CD8-positive, alpha-beta memory T cell (primary cell): ENCODE measurements around the gene ABR. TPM values are rescaled to one million over a fixed set of nuclear protein-coding genes. Genes with fewer than 3 reads are reported as not detected.
A peak's percentile ranks its signal among the peaks of the same experiment; 100 is the strongest.

ENCODE experiments used
- CTCF ChIA-PET: fragments of 350-600 bp; sonication (Branson Sonifier 250); formaldehyde crosslinking; loops from one replicate; lab custom pipeline; 2021; ENCODE audit warnings: antibody characterized with exemption; lab: Charles Lee
- POLR2A ChIA-PET: fragments of 350-600 bp; sonication (Branson Sonifier 250); formaldehyde crosslinking; loops from one replicate; lab custom pipeline; 2021; ENCODE audit warnings: antibody characterized with exemption; lab: Charles Lee
- DNase-seq, 5 donors: peaks; one replicate each; pipeline versions ENCODE4 v3.0.0 to v3.0.0-alpha.2; 2020 to 2022; ENCODE audit warnings: mixed read lengths in 1 of 5
- H3K27ac ChIP-seq: one replicate; pipeline ENCODE4 v1.7.0; 2013; ENCODE audit warnings: low read depth, mild to moderate bottlenecking, low read length, moderate library complexity
- H3K27me3 ChIP-seq: 2 replicates; pipeline ENCODE4 v1.7.0; 2013; ENCODE audit warnings: low read length, mild to moderate bottlenecking; ENCODE audit not compliant: insufficient read depth, poor library complexity, severe bottlenecking
- H3K36me3 ChIP-seq: 2 replicates; pipeline ENCODE4 v1.7.0; 2013; ENCODE audit warnings: mild to moderate bottlenecking, low read length, moderate library complexity; ENCODE audit not compliant: insufficient read depth
- H3K4me1 ChIP-seq: 2 replicates; pipeline ENCODE4 v1.7.0; 2013; ENCODE audit warnings: mild to moderate bottlenecking, low read length, moderate library complexity; ENCODE audit not compliant: insufficient read depth
- H3K4me3 ChIP-seq: 2 replicates; pipeline ENCODE4 v1.7.0; 2013; ENCODE audit warnings: mild to moderate bottlenecking, low read length
- H3K9me3 ChIP-seq: 2 replicates; pipeline ENCODE4 v1.7.0; 2013; ENCODE audit warnings: mild to moderate bottlenecking, low read length
- H3K27ac Mint-ChIP-seq, 8 donors: one replicate each; pipeline ENCODE4 v1.8.0; 2020 to 2021; ENCODE audit warnings: mixed read lengths in 8 of 8, mild to moderate bottlenecking in 6 of 8, inconsistent platforms in 3 of 8, moderate library complexity in 3 of 8
- H3K27me3 Mint-ChIP-seq, 2 donors: one replicate each; pipeline ENCODE4 v1.8.0; 2020 to 2021; ENCODE audit warnings: mixed read lengths in 2 of 2, mild to moderate bottlenecking in 1 of 2, moderate library complexity in 1 of 2
- H3K36me3 Mint-ChIP-seq, 3 donors: one replicate each; pipeline ENCODE4 v1.8.0; 2020 to 2021; ENCODE audit warnings: mixed read lengths in 3 of 3, inconsistent platforms in 1 of 3, mild to moderate bottlenecking in 1 of 3
- H3K4me1 Mint-ChIP-seq, 3 donors: one replicate each; pipeline ENCODE4 v1.8.0; 2020 to 2021; ENCODE audit warnings: mixed read lengths in 3 of 3, inconsistent platforms in 1 of 3, mild to moderate bottlenecking in 1 of 3
- H3K4me3 Mint-ChIP-seq, 7 donors: one replicate each; pipeline ENCODE4 v1.8.0; 2020 to 2021; ENCODE audit warnings: mixed read lengths in 7 of 7, mild to moderate bottlenecking in 6 of 7, moderate library complexity in 4 of 7, inconsistent platforms in 2 of 7
- H3K9me3 Mint-ChIP-seq, 5 donors: one replicate each; pipeline ENCODE4 v1.8.0; 2020 to 2022; ENCODE audit warnings: mixed read lengths in 5 of 5, mild to moderate bottlenecking in 3 of 5, moderate library complexity in 2 of 5, inconsistent platforms in 1 of 5
- polyA plus RNA-seq: library from polyadenylated mRNA; unstranded; fragments of 300-500 nt; fragmentation: Illumina TruSeq; gene quantifications from one replicate; pipeline ENCODE4 v1.2.3, GENCODE V29; 2021
- total RNA-seq, 2 experiments: library from RNA; stranded (reverse); gene quantifications; one replicate each; pipeline ENCODE4 v1.2.3, GENCODE V29; 2021

ABR gene
- total and polyA plus RNA-seq, 3 experiments from 2014 or later = 26.9 to 60.8 (median 60.4) TPM

- Mint-ChIP-seq H3K27me3 (no peaks in the 10 kb centered on the region), H3K4me3 (no peak overlapping the region), H3K27ac (no peak overlapping the region), H3K4me1 (peaks cover 7 to 11% (median 8%) of the 10 kb centered on the region in 3 donors), H3K36me3 (peaks cover 0 to 54% (median 12%) of the 10 kb centered on the region in 3 donors), H3K9me3 (no peaks in the 10 kb centered on the region)
- H3K36me3 ChIP-seq = peaks cover 1% of the 10 kb centered on the region
- no peak overlapping the region for H3K4me3 ChIP-seq
- ChIA-PET POLR2A (no interaction called here), CTCF (interaction anchor here (2.9 kb wide), 1 partner anchor 12 kb away, joined by 9 read pairs; no protein-coding TSS in a partner anchor)
- no peaks in the 10 kb centered on the region for H3K4me1 ChIP-seq
- H3K27me3 ChIP-seq = no peaks in the 10 kb centered on the region
- no peak overlapping the region for H3K27ac ChIP-seq
- no peak for DNase-seq
- no peaks in the 10 kb centered on the region for H3K9me3 ChIP-seq
These were observed 136.1 kb downstream of the ABR start for GRCh38 chr17:1043601-1044251.

DNA sequence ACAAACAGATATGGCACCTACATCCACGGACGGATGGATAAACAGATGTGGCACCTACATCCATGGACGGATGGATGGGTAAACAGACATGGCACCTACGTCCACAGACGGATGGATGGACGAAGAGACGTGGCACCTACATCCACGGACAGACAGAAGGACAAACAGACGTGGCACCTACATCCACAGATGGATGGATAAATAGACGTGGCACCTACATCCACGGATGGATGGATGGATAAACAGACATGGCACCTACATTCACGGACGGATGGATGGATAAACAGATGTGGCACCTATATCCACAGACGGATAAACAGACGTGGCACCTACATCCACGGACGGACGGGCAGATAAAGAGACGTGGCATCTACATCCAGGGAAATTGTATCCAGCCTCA, 137.3 kb downstream of the ABR start:
- Mint-ChIP-seq H3K4me3 (no peak overlapping the region), H3K36me3 (peaks cover 0 to 50% (median 12%) of the 10 kb centered on the region in 3 donors), H3K4me1 (peaks cover 7 to 11% (median 8%) of the 10 kb centered on the region in 3 donors), H3K9me3 (no peaks in the 10 kb centered on the region), H3K27me3 (no peaks in the 10 kb centered on the region), H3K27ac (no peak overlapping the region)
- POLR2A ChIA-PET = no interaction called here
- H3K36me3 ChIP-seq = peaks cover 4% of the 10 kb centered on the region
- CTCF ChIA-PET = no interaction called here
- no peaks in the 10 kb centered on the region for H3K27me3 ChIP-seq
- H3K4me3 ChIP-seq = no peak overlapping the region
- no peak for DNase-seq
- no peaks in the 10 kb centered on the region for H3K4me1 ChIP-seq
- H3K9me3 ChIP-seq = no peaks in the 10 kb centered on the region
- no peak overlapping the region for H3K27ac ChIP-seq

DNA sequence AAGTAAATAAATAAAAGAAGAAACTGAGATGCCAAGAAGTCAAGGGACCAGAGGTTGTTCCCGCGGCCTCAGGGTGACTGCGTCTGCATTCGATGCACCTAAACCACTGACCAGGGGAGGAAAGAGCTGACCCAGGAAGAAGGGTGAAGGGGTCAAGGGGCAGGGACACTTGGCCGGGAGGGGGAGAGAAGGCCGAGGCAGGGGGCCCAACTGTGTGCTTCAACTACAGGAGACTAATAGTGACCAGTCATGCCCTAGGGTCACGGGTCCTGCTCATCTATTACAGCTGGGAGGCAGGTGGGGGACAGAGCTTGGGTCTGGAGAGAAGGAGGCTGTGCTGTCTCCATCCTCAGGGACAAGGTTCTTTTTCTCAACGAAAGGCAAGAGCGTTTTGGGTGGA, 138.0 kb downstream of the ABR start:
- Mint-ChIP-seq H3K4me1 (peaks cover 7 to 11% (median 8%) of the 10 kb centered on the region in 3 donors), H3K9me3 (no peaks in the 10 kb centered on the region), H3K27ac (no peak overlapping the region), H3K27me3 (no peaks in the 10 kb centered on the region), H3K4me3 (no peak overlapping the region), H3K36me3 (peaks cover 0 to 45% (median 12%) of the 10 kb centered on the region in 3 donors)
- Histone ChIP-seq H3K27ac (no peak overlapping the region), H3K4me3 (no peak overlapping the region), H3K36me3 (peaks cover 4% of the 10 kb centered on the region), H3K27me3 (no peaks in the 10 kb centered on the region), H3K4me1 (no peaks in the 10 kb centered on the region), H3K9me3 (no peaks in the 10 kb centered on the region)
- ChIA-PET CTCF (no interaction called here), POLR2A (no interaction called here)
- no peak for DNase-seq

GRCh38 chr17:1040216-1040600, 139.6 kb downstream of the ABR start:
- Histone ChIP-seq H3K9me3 (no peaks in the 10 kb centered on the region), H3K4me3 (no peak overlapping the region), H3K36me3 (peaks cover 4% of the 10 kb centered on the region), H3K27me3 (no peaks in the 10 kb centered on the region), H3K27ac (no peak overlapping the region), H3K4me1 (no peaks in the 10 kb centered on the region)
- no peak for DNase-seq
- Mint-ChIP-seq H3K9me3 (no peaks in the 10 kb centered on the region), H3K27ac (no peak overlapping the region), H3K4me1 (peaks cover 3 to 11% (median 6%) of the 10 kb centered on the region in 3 donors), H3K36me3 (peaks cover 0 to 35% (median 12%) of the 10 kb centered on the region in 3 donors), H3K27me3 (no peaks in the 10 kb centered on the region), H3K4me3 (no peak overlapping the region)
- ChIA-PET POLR2A (no interaction called here), CTCF (no interaction called here)

DNA sequence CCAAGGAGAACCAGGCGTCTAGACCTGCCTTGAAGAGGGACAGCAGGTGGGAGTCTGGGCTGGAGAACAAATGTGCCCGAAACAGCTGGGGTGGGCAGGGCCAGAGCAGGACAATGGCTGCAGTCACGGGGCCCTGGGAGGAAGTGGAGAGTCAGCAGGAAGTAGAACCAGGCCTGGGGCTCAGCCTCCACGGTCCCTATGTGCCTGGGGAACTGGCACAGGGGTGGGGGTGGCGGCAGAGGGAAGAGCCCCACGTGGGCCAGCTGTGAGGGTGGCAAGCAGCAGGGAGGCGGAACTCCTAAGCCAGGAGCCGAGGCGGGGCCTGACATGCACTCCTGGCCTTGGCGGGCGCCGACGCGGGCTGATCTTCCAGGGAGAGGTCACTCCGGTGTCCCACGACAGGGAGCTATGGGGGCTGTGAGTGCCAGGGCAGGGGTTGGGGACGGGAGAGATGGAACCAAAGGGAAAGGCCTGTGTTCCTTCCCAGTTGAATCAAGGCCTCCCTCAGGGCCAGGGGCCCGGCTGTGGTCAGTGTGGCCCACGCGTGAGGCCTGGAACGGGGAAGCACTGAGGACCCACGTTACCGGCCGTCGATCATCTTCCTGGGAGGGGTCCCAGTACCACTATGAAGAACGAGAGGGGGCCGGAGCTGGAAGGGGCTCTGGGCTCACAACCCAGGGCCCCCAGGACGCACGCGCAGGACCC, 140.1 kb downstream of the ABR start:
- H3K4me3 Mint-ChIP-seq = no peak overlapping the region
- peaks cover 0 to 33% (median 8%) of the 10 kb centered on the region in 3 donors for H3K36me3 Mint-ChIP-seq
- no peaks in the 10 kb centered on the region for H3K4me1 ChIP-seq
- H3K27ac Mint-ChIP-seq = no peak overlapping the region
- ChIA-PET CTCF (no interaction called here), POLR2A (no interaction called here)
- H3K27me3 ChIP-seq = no peaks in the 10 kb centered on the region
- H3K36me3 ChIP-seq = peaks cover 4% of the 10 kb centered on the region
- DNase-seq = no peak
- H3K27ac ChIP-seq = no peak overlapping the region
- H3K9me3 ChIP-seq = no peaks in the 10 kb centered on the region
- no peaks in the 10 kb centered on the region for H3K9me3 Mint-ChIP-seq
- no peaks in the 10 kb centered on the region for H3K27me3 Mint-ChIP-seq
- no peak overlapping the region for H3K4me3 ChIP-seq
- peaks cover 0 to 6% (median under 1%) of the 10 kb centered on the region in 3 donors for H3K4me1 Mint-ChIP-seq

- Mint-ChIP-seq H3K27me3 (no peaks in the 10 kb centered on the region), H3K36me3 (peaks cover 0 to 33% (median 8%) of the 10 kb centered on the region in 3 donors), H3K4me3 (no peak overlapping the region), H3K9me3 (no peaks in the 10 kb centered on the region), H3K4me1 (peaks cover 0 to 5% (median 3%) of the 10 kb centered on the region in 3 donors), H3K27ac (peak overlapping the region in 1 of 8 donors; percentile 38)
- Histone ChIP-seq H3K36me3 (peaks cover 4% of the 10 kb centered on the region), H3K9me3 (no peaks in the 10 kb centered on the region), H3K4me1 (no peaks in the 10 kb centered on the region), H3K27ac (no peak overlapping the region), H3K27me3 (no peaks in the 10 kb centered on the region), H3K4me3 (no peak overlapping the region)
- ChIA-PET CTCF (no interaction called here), POLR2A (no interaction called here)
- no peak for DNase-seq
These were observed 140.7 kb downstream of the ABR start for GRCh38 chr17:1039123-1039507.

DNA sequence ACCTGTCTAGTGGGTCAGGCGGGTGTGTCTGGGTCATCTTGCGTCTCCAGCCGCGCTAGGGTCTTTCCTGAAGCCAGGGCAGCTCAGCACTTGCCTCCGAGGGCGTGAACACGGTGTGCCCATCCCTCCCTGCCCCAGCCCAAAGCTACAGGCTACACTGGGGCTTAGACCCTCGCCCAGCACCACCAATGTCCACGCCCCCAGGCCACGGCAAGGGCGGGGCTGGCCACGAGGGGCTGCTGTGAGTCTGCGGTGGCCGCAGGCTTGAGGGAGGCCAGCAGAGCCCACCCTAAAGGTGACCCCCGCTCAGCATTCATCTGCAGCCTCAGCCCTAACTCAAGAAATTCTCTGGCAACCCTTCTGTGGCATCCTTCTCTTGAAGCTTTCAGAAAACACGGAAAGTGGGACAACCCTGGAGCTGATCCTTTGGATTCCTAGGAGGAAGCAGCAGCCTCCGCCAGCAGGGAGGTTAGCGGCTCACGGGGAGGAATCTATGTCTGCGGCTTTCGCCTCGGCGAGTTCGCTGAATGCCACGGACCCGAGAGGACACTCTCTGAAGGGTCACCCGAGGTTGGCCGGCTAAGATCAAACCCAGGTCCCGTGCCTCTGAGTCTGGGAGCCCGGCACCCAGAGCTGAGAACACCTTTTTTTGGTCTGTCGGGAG, 141.2 kb downstream of the ABR start:
- Histone ChIP-seq H3K9me3 (no peaks in the 10 kb centered on the region), H3K4me3 (no peak overlapping the region), H3K36me3 (peaks cover 4% of the 10 kb centered on the region), H3K4me1 (no peaks in the 10 kb centered on the region), H3K27me3 (no peaks in the 10 kb centered on the region), H3K27ac (no peak overlapping the region)
- no peak for DNase-seq
- CTCF ChIA-PET = interaction anchor here (1.0 kb wide), 1 partner anchor 10 kb away, joined by 3 read pairs; no protein-coding TSS in a partner anchor
- Mint-ChIP-seq H3K9me3 (no peaks in the 10 kb centered on the region), H3K4me1 (peaks cover 0 to 5% (median 4%) of the 10 kb centered on the region in 3 donors), H3K36me3 (peaks cover 0 to 37% (median 8%) of the 10 kb centered on the region in 3 donors), H3K27ac (peak overlapping the region in 1 of 8 donors; percentile 38), H3K27me3 (no peaks in the 10 kb centered on the region), H3K4me3 (no peak overlapping the region)
- POLR2A ChIA-PET = no interaction called here
